Activated CD4-positive, alpha-beta T cell treated with anti-CD3 and anti-CD28 coated beads, Interleukin-2, amount 50 U/mL, for 1 hour (primary cell): ENCODE results near the gene ARL5B.

Source experiments
- DNase-seq: peaks from one replicate; pipeline ENCODE4 v3.0.0-alpha.2; 2020

ARL5B gene

GRCh38 chr10:18659819-18660535 is 746 bp downstream of the ARL5B start:
- no peak for DNase-seq

- DNase-seq = no peak
These were observed 1.7 kb downstream of the ARL5B start for GRCh38 chr10:18660816-18661431.

- DNase-seq = no peak
These were observed 5.7 kb downstream of the ARL5B start for GRCh38 chr10:18664841-18665478.

GRCh38 chr10:18665815-18666558 is 6.8 kb downstream of the ARL5B start:
- no peak for DNase-seq

GRCh38 chr10:18666810-18667209 is 7.6 kb downstream of the ARL5B start:
- no peak for DNase-seq

- DNase-seq = no peak
These were observed 8.8 kb downstream of the ARL5B start for GRCh38 chr10:18668026-18668425.

GRCh38 chr10:18675086-18675801 is 16.0 kb downstream of the ARL5B start:
- no peak for DNase-seq

GRCh38 chr10:18680754-18681153 is 21.5 kb downstream of the ARL5B start:
- no peak for DNase-seq

- no peak for DNase-seq
These were observed 22.1 kb downstream of the ARL5B start for GRCh38 chr10:18681366-18681765.

GRCh38 chr10:18681971-18682411 is 22.8 kb downstream of the ARL5B start:
- DNase-seq = no peak

- DNase-seq = no peak
These were observed 24.2 kb downstream of the ARL5B start for GRCh38 chr10:18683427-18683826.

GRCh38 chr10:18684416-18684815 is 25.2 kb downstream of the ARL5B start:
- DNase-seq = no peak

- DNase-seq = no peak
These were observed 25.7 kb downstream of the ARL5B start for GRCh38 chr10:18684953-18685352.

- DNase-seq = no peak
These were observed 26.3 kb downstream of the ARL5B start for GRCh38 chr10:18685555-18685954.

GRCh38 chr10:18687195-18687594 is 28.0 kb downstream of the ARL5B start:
- DNase-seq = no peak

- DNase-seq = no peak
These were observed 28.5 kb downstream of the ARL5B start for GRCh38 chr10:18687706-18688105.

GRCh38 chr10:18689498-18689897 is 30.3 kb downstream of the ARL5B start:
- DNase-seq = no peak

- no peak for DNase-seq
These were observed 31.3 kb downstream of the ARL5B start for GRCh38 chr10:18690541-18690940.

GRCh38 chr10:18699849-18700840 is 40.9 kb downstream of the ARL5B start:
- DNase-seq = no peak

- DNase-seq = no peak
These were observed 44.3 kb downstream of the ARL5B start for GRCh38 chr10:18703521-18703920.

GRCh38 chr10:18710201-18710653 is 51.0 kb downstream of the ARL5B start:
- no peak for DNase-seq
